Endothelial cell (in vitro differentiated cells): ENCODE results near the gene KIAA1217. TPM values are rescaled to one million over a fixed set of nuclear protein-coding genes. Genes with fewer than 3 reads are reported as not detected.

Source experiments
- DNase-seq: peaks from one replicate; pipeline ENCODE4 v3.0.0; 2021; ENCODE audit warnings: low spot score
- H3K27ac Mint-ChIP-seq: one replicate; pipeline ENCODE4 v1.8.0; 2021; ENCODE audit warnings: mixed read lengths, inconsistent platforms; ENCODE audit not compliant: unreplicated experiment
- H3K27me3 Mint-ChIP-seq: one replicate; pipeline ENCODE4 v1.8.0; 2021; ENCODE audit warnings: mild to moderate bottlenecking, moderate library complexity, mixed read lengths, inconsistent platforms; ENCODE audit not compliant: unreplicated experiment
- H3K36me3 Mint-ChIP-seq: one replicate; pipeline ENCODE4 v1.8.0; 2021; ENCODE audit warnings: mild to moderate bottlenecking, low read depth, mixed read lengths, inconsistent platforms; ENCODE audit not compliant: unreplicated experiment
- H3K4me1 Mint-ChIP-seq: one replicate; pipeline ENCODE4 v1.8.0; 2021; ENCODE audit warnings: mild to moderate bottlenecking, mixed read lengths, inconsistent platforms; ENCODE audit not compliant: unreplicated experiment
- H3K4me3 Mint-ChIP-seq: one replicate; pipeline ENCODE4 v1.8.0; 2021; ENCODE audit warnings: mild to moderate bottlenecking, mixed read lengths, inconsistent platforms; ENCODE audit not compliant: unreplicated experiment
- H3K9me3 Mint-ChIP-seq: one replicate; pipeline ENCODE4 v1.8.0; 2021; ENCODE audit warnings: mixed read lengths, inconsistent platforms; ENCODE audit not compliant: unreplicated experiment
- total RNA-seq: library from RNA; stranded (reverse); fragmentation: NEBNext Ultra II Directional; extraction: Animal tissue kit (Norgen Biotek cat#: 25700); gene quantifications from one replicate; pipeline ENCODE4 v1.2.1, GENCODE V29; 2021; ENCODE audit not compliant: unreplicated experiment
- TF ChIP-seq, protein P1 (sequence below): fragments of 200-600 bp; sonication (generic); IDR thresholded peaks from one replicate; pipeline ENCODE4 v1.5.0; 2021; ENCODE audit warnings: antibody characterized with exemption; ENCODE audit not compliant: unreplicated experiment

KIAA1217 gene
- total RNA-seq, 1 donor from 2014 or later = 70.8 TPM

DNA sequence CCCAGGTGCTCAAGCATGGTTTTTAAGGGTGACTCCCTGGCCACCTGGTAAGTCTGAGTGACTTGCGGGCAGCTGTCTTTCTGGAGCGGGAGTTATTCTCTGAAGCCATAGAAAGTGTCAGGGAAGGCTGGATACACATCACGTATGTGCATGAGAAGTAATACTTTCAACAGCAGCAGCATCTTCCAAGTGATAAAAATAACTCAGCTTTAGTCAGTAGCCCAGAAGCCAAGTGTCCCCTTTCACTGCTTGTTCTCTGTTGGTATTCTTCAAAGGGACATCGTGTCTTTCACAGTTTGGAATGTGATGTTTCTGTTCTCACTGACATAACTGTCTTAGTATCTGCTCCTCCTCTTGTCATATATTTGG lies 97.6 kb downstream of the KIAA1217 start:
- H3K4me3 Mint-ChIP-seq = no peak overlapping the region
- H3K27ac Mint-ChIP-seq = no peak overlapping the region
- H3K9me3 Mint-ChIP-seq = no peaks in the 10 kb centered on the region
- no peak for DNase-seq
- TF ChIP-seq, protein P1, sequence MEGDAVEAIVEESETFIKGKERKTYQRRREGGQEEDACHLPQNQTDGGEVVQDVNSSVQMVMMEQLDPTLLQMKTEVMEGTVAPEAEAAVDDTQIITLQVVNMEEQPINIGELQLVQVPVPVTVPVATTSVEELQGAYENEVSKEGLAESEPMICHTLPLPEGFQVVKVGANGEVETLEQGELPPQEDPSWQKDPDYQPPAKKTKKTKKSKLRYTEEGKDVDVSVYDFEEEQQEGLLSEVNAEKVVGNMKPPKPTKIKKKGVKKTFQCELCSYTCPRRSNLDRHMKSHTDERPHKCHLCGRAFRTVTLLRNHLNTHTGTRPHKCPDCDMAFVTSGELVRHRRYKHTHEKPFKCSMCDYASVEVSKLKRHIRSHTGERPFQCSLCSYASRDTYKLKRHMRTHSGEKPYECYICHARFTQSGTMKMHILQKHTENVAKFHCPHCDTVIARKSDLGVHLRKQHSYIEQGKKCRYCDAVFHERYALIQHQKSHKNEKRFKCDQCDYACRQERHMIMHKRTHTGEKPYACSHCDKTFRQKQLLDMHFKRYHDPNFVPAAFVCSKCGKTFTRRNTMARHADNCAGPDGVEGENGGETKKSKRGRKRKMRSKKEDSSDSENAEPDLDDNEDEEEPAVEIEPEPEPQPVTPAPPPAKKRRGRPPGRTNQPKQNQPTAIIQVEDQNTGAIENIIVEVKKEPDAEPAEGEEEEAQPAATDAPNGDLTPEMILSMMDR = no peak
- H3K4me1 Mint-ChIP-seq = peaks cover 13% of the 10 kb centered on the region
- no peaks in the 10 kb centered on the region for H3K36me3 Mint-ChIP-seq
- peaks cover 4% of the 10 kb centered on the region for H3K27me3 Mint-ChIP-seq

DNA sequence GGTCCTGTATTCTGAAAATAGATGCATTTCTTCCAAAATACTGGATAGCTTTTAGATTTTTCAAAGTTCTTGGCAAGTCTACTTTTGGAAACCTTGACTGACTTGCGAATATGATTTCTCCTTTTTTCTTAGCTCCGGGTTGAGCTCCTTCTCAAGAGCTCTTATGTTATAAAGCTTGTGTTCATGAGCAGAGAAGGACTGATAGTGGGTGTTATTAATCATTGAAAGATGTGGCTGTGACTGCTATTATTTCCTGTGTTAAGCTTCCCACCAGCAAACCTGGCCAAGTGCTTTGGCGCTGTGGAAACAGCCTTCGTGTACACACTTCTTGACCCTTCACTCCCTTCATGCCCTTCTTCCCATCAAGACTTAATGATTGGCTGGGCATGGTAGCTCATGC lies 98.2 kb downstream of the KIAA1217 start:
- Mint-ChIP-seq H3K4me1 (peaks cover 13% of the 10 kb centered on the region), H3K27me3 (peaks cover 4% of the 10 kb centered on the region), H3K9me3 (no peaks in the 10 kb centered on the region), H3K27ac (no peak overlapping the region), H3K36me3 (no peaks in the 10 kb centered on the region), H3K4me3 (no peak overlapping the region)
- TF ChIP-seq, protein P1 = no peak
- DNase-seq = no peak

DNA sequence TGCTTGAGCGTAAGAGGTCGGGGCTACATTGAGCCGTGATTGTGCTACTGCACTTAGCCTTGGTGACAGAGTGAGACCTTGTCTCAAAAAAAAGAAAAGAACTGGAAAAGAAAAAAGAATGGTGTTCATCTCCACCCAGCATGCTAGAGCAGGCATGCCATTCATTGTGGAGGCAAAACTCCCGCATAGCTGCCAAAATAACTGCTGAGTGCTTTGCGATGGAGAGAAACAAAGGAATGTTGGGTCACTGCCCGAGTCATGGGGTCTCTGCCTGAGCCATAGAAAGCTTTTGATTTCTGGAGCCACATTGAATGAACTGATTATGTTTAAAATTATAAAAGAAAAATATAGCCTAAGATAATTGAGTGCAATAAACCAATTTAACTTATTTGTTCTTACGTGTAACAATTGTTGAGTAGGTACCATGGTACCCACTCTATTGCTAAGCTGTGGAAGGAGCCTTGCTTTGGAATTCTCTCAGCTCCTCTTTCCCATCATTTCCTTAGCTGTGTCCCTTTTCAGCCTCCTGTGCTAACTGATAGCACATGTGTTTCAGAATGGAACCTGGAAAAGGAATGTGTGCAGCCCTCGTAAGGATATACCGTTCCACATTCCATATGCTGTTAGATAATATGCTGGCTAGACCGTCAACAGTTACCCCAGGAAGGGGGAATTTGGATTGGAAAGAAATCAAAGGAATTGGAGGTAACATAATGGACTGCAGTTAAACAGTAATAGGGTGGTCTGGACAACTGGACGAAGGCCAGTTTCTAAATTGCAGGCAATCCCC lies 99.0 kb downstream of the KIAA1217 start:
- no peaks in the 10 kb centered on the region for H3K9me3 Mint-ChIP-seq
- H3K36me3 Mint-ChIP-seq = no peaks in the 10 kb centered on the region
- TF ChIP-seq, protein P1 = no peak
- no peak overlapping the region for H3K4me3 Mint-ChIP-seq
- no peak overlapping the region for H3K27ac Mint-ChIP-seq
- H3K27me3 Mint-ChIP-seq = peaks cover 4% of the 10 kb centered on the region
- no peak for DNase-seq
- peaks cover 13% of the 10 kb centered on the region for H3K4me1 Mint-ChIP-seq

DNA sequence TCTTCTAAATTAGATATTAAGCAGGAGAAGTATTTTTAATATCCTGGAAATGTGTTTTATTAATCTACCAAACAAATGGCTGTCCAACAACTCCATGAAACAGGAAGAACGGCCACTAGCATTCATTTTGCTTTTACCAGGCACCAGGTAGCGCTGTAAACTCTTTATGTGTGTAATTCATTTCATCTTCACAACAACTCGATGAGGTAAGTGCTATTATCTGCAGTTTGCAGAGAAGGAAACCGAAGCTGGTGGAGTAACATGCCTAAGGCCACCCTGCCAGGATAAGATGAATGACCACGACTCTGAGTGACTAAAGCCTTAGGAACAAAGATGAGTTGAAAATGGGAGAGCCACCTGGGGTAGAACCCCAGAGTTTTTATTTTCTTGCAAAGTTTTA lies 101.2 kb downstream of the KIAA1217 start:
- Mint-ChIP-seq H3K27ac (no peak overlapping the region), H3K4me3 (no peak overlapping the region), H3K9me3 (no peaks in the 10 kb centered on the region), H3K4me1 (peaks cover 16% of the 10 kb centered on the region), H3K27me3 (peaks cover 4% of the 10 kb centered on the region), H3K36me3 (no peaks in the 10 kb centered on the region)
- DNase-seq = no peak
- TF ChIP-seq, protein P1 = no peak

DNA sequence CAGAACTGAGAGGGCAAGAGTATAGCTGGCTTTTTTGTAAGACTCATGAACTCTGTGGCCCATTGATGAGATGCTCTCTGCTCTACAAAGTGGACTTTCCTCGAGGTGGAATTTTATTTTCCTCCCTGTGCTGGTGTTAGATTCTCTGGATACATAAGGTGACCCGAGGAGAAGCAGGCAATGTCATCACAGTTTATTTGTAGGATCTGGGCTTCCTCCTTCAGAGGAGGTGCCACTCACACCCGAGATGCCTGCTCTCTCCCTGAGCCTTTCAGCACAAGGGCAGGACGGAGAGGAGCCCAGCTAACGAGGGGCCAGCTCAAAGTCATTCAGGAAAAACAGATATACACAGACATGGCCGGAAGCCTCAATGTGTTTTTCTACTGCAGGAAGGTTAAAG lies 103.0 kb downstream of the KIAA1217 start:
- peaks cover 18% of the 10 kb centered on the region for H3K4me1 Mint-ChIP-seq
- no peak for DNase-seq
- no peak overlapping the region for H3K4me3 Mint-ChIP-seq
- TF ChIP-seq, protein P1 = no peak
- H3K27me3 Mint-ChIP-seq = peaks cover 4% of the 10 kb centered on the region
- H3K9me3 Mint-ChIP-seq = no peaks in the 10 kb centered on the region
- no peaks in the 10 kb centered on the region for H3K36me3 Mint-ChIP-seq
- H3K27ac Mint-ChIP-seq = no peak overlapping the region
